BLaER1 treated with 17β-estradiol and CSF1 and Interleukin-3, amounts not matched to agents 10 nM and 100 nM (cell line): Measurements from ENCODE around the gene SMTNL2.
"Not testable (repeated sequence)": the region's sequence is repeated elsewhere in the genome, so short reads cannot be mapped to it uniquely, and the experiment has no call there.

ENCODE experiments used
- H3K27ac ChIP-seq, 11 experiments: shearing (Covaris generic); formaldehyde crosslinking; 2 replicates each; pipeline ENCODE4 v1.8.1; 2022
- H3K27me3 ChIP-seq, 11 experiments: shearing (Covaris generic); formaldehyde crosslinking; 2 replicates each; pipeline ENCODE4 v1.8.1; 2022
- H3K36me3 ChIP-seq, 11 experiments: shearing (Covaris generic); formaldehyde crosslinking; 2 replicates each; pipeline ENCODE4 v1.8.1; 2022
- H3K4me1 ChIP-seq, 10 experiments: shearing (Covaris generic); formaldehyde crosslinking; 2 replicates each; pipeline ENCODE4 v1.8.1; 2022
- H3K4me2 ChIP-seq, 11 experiments: shearing (Covaris generic); formaldehyde crosslinking; 2 replicates each; pipeline ENCODE4 v1.8.1; 2022
- H3K4me3 ChIP-seq, 10 experiments: shearing (Covaris generic); formaldehyde crosslinking; 2 replicates each; pipeline ENCODE4 v1.8.1; 2022
- H3K9ac ChIP-seq, 11 experiments: shearing (Covaris generic); formaldehyde crosslinking; 2 replicates each; pipeline ENCODE4 v1.8.1; 2022
- H3K9me3 ChIP-seq, 11 experiments: shearing (Covaris generic); formaldehyde crosslinking; replicated peaks in 1 of 11; 2 replicates each; pipeline ENCODE4 v1.8.1; 2022
- H4K20me1 ChIP-seq, 11 experiments: shearing (Covaris generic); formaldehyde crosslinking; 2 replicates each; pipeline ENCODE4 v1.8.1; 2022
- Cebpa-rat ChIP-seq, 11 experiments: shearing (Covaris generic); IDR thresholded peaks; 2 replicates each; pipeline ENCODE4 v1.8.1; 2022

The SMTNL2 gene

GRCh38 chr17:4631431-4631830 is 47.1 kb downstream of the SMTNL2 start:
- H3K9me3 ChIP-seq = no peaks in the 10 kb centered on the region
- no peak overlapping the region for H3K9ac ChIP-seq
- H3K36me3 ChIP-seq = no peaks in the 10 kb centered on the region
- no peaks in the 10 kb centered on the region for H3K27me3 ChIP-seq
- no peak for TF ChIP-seq Cebpa-rat (IDR thresholded peaks at IDR 0.05)
- no peak overlapping the region for H3K4me3 ChIP-seq
- H3K4me2 ChIP-seq = peak overlapping the region in 8 of 11 experiments; percentile 14 to 58 (median 36); a peak in 13 of 22 replicates
- H3K4me1 ChIP-seq = peaks cover 18 to 41% (median 37%) of the 10 kb centered on the region in 10 experiments
- peaks cover 0 to 9% (median 0%) of the 10 kb centered on the region in 11 experiments; a peak in 2 of 22 replicates for H4K20me1 ChIP-seq
- no peak overlapping the region for H3K27ac ChIP-seq

- peaks cover 0 to 13% (median 0%) of the 10 kb centered on the region in 11 experiments; a peak in 2 of 22 replicates for H4K20me1 ChIP-seq
- H3K4me1 ChIP-seq = peaks cover 24 to 47% (median 43%) of the 10 kb centered on the region in 10 experiments
- TF ChIP-seq Cebpa-rat (IDR thresholded peaks at IDR 0.05) = no peak
Measured at GRCh38 chr17:4631836-4632580, 47.7 kb downstream of the SMTNL2 start.

GRCh38 chr17:4632581-4632920 is 48.2 kb downstream of the SMTNL2 start:
- no peak for TF ChIP-seq Cebpa-rat (IDR thresholded peaks at IDR 0.05)
- H3K36me3 ChIP-seq = no peaks in the 10 kb centered on the region
- H3K9ac ChIP-seq = no peak overlapping the region
- H3K27ac ChIP-seq = no peak overlapping the region
- no peak overlapping the region for H3K4me3 ChIP-seq
- H3K27me3 ChIP-seq = peaks cover 0 to 8% (median 0%) of the 10 kb centered on the region in 11 experiments; a peak in 5 of 22 replicates
- H4K20me1 ChIP-seq = peaks cover 0 to 13% (median 0%) of the 10 kb centered on the region in 11 experiments; a peak in 2 of 22 replicates
- H3K4me1 ChIP-seq = peaks cover 28 to 52% (median 48%) of the 10 kb centered on the region in 10 experiments
- H3K9me3 ChIP-seq = no peaks in the 10 kb centered on the region
- H3K4me2 ChIP-seq = no peak overlapping the region

More at GRCh38 chr17:4631836-4632580, 47.7 kb downstream of the SMTNL2 start:
- no peaks in the 10 kb centered on the region for H3K36me3 ChIP-seq
- H3K9ac ChIP-seq = no peak overlapping the region
- peaks cover 0 to 3% (median 0%) of the 10 kb centered on the region in 11 experiments; a peak in 2 of 22 replicates for H3K27me3 ChIP-seq
- peak overlapping the region in 8 of 11 experiments; percentile 14 to 58 (median 36); a peak in 13 of 22 replicates for H3K4me2 ChIP-seq
- H3K4me3 ChIP-seq = no peak overlapping the region
- no peaks in the 10 kb centered on the region for H3K9me3 ChIP-seq
- no peak overlapping the region for H3K27ac ChIP-seq

- Histone ChIP-seq H4K20me1 (peaks cover 0 to 13% (median 0%) of the 10 kb centered on the region in 11 experiments; a peak in 2 of 22 replicates), H3K27me3 (peaks cover 3 to 14% (median 5%) of the 10 kb centered on the region in 11 experiments), H3K4me1 (peaks cover 28 to 54% (median 49%) of the 10 kb centered on the region in 10 experiments), H3K36me3 (no peaks in the 10 kb centered on the region), H3K4me2 (no peak overlapping the region), H3K9me3 (no peaks in the 10 kb centered on the region), H3K27ac (no peak overlapping the region), H3K9ac (no peak overlapping the region), H3K4me3 (no peak overlapping the region)
- TF ChIP-seq Cebpa-rat (IDR thresholded peaks at IDR 0.05) = no peak
Measured at GRCh38 chr17:4633643-4634042, 49.3 kb downstream of the SMTNL2 start.

GRCh38 chr17:4634976-4635375 is 50.6 kb downstream of the SMTNL2 start:
- Histone ChIP-seq H3K27ac (peak overlapping the region in 4 of 11 experiments; percentile 39 to 63 (median 56); a peak in 6 of 22 replicates), H3K36me3 (no peaks in the 10 kb centered on the region), H3K9ac (peak overlapping the region in 4 of 11 experiments; percentile 7 to 46 (median 34); a peak in 6 of 22 replicates), H3K4me2 (peak overlapping the region; percentile 80 to 97 (median 92); a peak in 21 of 22 replicates), H4K20me1 (peaks cover 0 to 13% (median 0%) of the 10 kb centered on the region in 11 experiments; a peak in 2 of 22 replicates), H3K4me3 (peak overlapping the region in 5 of 10 experiments; percentile 14 to 59 (median 45); a peak in 4 of 20 replicates), H3K27me3 (peaks cover 12 to 25% (median 17%) of the 10 kb centered on the region in 11 experiments), H3K9me3 (no peaks in the 10 kb centered on the region), H3K4me1 (peaks cover 28 to 62% (median 55%) of the 10 kb centered on the region in 10 experiments)
- TF ChIP-seq Cebpa-rat (IDR thresholded peaks at IDR 0.05) = no peak

GRCh38 chr17:4635823-4636375 is 51.6 kb downstream of the SMTNL2 start:
- Histone ChIP-seq H3K4me3 (peak overlapping the region; percentile 7 to 59 (median 34); a peak in 13 of 20 replicates), H4K20me1 (peaks cover 0 to 13% (median 0%) of the 10 kb centered on the region in 11 experiments; a peak in 2 of 22 replicates), H3K27me3 (peaks cover 19 to 34% (median 26%) of the 10 kb centered on the region in 11 experiments), H3K9me3 (no peaks in the 10 kb centered on the region), H3K4me1 (peaks cover 28 to 62% (median 53%) of the 10 kb centered on the region in 10 experiments), H3K27ac (peak overlapping the region in 8 of 11 experiments; percentile 2 to 63 (median 48); a peak in 11 of 22 replicates), H3K36me3 (no peaks in the 10 kb centered on the region), H3K4me2 (peak overlapping the region; percentile 80 to 97 (median 92)), H3K9ac (peak overlapping the region in 7 of 11 experiments; percentile 7 to 52 (median 37); a peak in 7 of 22 replicates)
- no peak for TF ChIP-seq Cebpa-rat (IDR thresholded peaks at IDR 0.05)

GRCh38 chr17:4636474-4637100 is 52.3 kb downstream of the SMTNL2 start:
- H3K36me3 ChIP-seq = no peaks in the 10 kb centered on the region
- peak overlapping the region in 3 of 10 experiments; percentile 7 to 59 (median 22); a peak in 3 of 20 replicates for H3K4me3 ChIP-seq
- peaks cover 0 to 18% (median under 1%) of the 10 kb centered on the region in 11 experiments; a peak in 7 of 22 replicates for H4K20me1 ChIP-seq
- H3K4me2 ChIP-seq = peak overlapping the region; percentile 80 to 97 (median 92)
- peak overlapping the region in 3 of 11 experiments; percentile 0 to 41 (median 41); a peak in 3 of 22 replicates for H3K9ac ChIP-seq
- peaks cover 25 to 41% (median 33%) of the 10 kb centered on the region in 11 experiments for H3K27me3 ChIP-seq
- H3K9me3 ChIP-seq = no peaks in the 10 kb centered on the region
- peak overlapping the region in 5 of 11 experiments; percentile 35 to 55 (median 49); a peak in 10 of 22 replicates for H3K27ac ChIP-seq
- TF ChIP-seq Cebpa-rat (IDR thresholded peaks at IDR 0.05) = no peak
- peaks cover 28 to 58% (median 46%) of the 10 kb centered on the region in 10 experiments for H3K4me1 ChIP-seq

GRCh38 chr17:4638766-4639165 is 54.4 kb downstream of the SMTNL2 start:
- not testable (repeated sequence) for H3K9me3 ChIP-seq, H3K4me3 ChIP-seq, H3K9ac ChIP-seq, H3K27ac ChIP-seq, H3K36me3 ChIP-seq
- Histone ChIP-seq H3K4me2 (peak overlapping the region in 8 of 11 experiments; percentile 11 to 48 (median 30); a peak in 12 of 22 replicates), H3K27me3 (peaks cover 47 to 63% (median 55%) of the 10 kb centered on the region in 11 experiments), H3K4me1 (peaks cover 28 to 54% (median 44%) of the 10 kb centered on the region in 10 experiments), H4K20me1 (peaks cover 0 to 23% (median 4%) of the 10 kb centered on the region in 11 experiments; a peak in 8 of 22 replicates)

- not testable (repeated sequence) for H3K9ac ChIP-seq, H3K9me3 ChIP-seq, H3K36me3 ChIP-seq, H3K4me3 ChIP-seq, H3K27ac ChIP-seq
- Histone ChIP-seq H4K20me1 (peaks cover 0 to 23% (median 4%) of the 10 kb centered on the region in 11 experiments; a peak in 8 of 22 replicates), H3K4me2 (peak overlapping the region in 8 of 11 experiments; percentile 11 to 48 (median 30); a peak in 11 of 22 replicates), H3K27me3 (peaks cover 47 to 70% (median 62%) of the 10 kb centered on the region in 11 experiments), H3K4me1 (peaks cover 28 to 49% (median 39%) of the 10 kb centered on the region in 10 experiments)
Measured at GRCh38 chr17:4639301-4640059, 55.2 kb downstream of the SMTNL2 start.

- H3K27me3 ChIP-seq = peaks cover 47 to 81% (median 64%) of the 10 kb centered on the region in 11 experiments
- not testable (repeated sequence) for H3K9ac ChIP-seq, H3K27ac ChIP-seq, H3K9me3 ChIP-seq, H3K36me3 ChIP-seq
- H3K4me3 ChIP-seq = 0 out of 20 replicates have a peak overlapping the region, but pooled peaks of 1 of the 10 experiments have one; percentile 9
- peak overlapping the region in 3 of 11 experiments; percentile 21 to 61 (median 25); a peak in 4 of 22 replicates for H3K4me2 ChIP-seq
- H4K20me1 ChIP-seq = peaks cover 0 to 21% (median 4%) of the 10 kb centered on the region in 11 experiments; a peak in 8 of 22 replicates
- H3K4me1 ChIP-seq = peaks cover 17 to 37% (median 28%) of the 10 kb centered on the region in 10 experiments
Measured at GRCh38 chr17:4640569-4641188, 56.4 kb downstream of the SMTNL2 start.
